HG03108 (cell line): Measurements from ENCODE around the gene TMCO4.
"Not testable (repeated sequence)": the region's sequence is repeated elsewhere in the genome, so short reads cannot be mapped to it uniquely, and the experiment has no call there.

Experiments
- ATAC-seq: cut with Tn5 transposase; IDR thresholded peaks from one replicate; pipeline ENCODE4 v1.9.1; 2021; ENCODE audit warnings: moderate library complexity; ENCODE audit not compliant: unreplicated experiment

TMCO4 gene

GRCh38 chr1:19799230-19800075 is at the start of gene TMCO4:
Gene TMCO4, minus strand, starts transcription at chr1:19799916. Its CDS starts 19,158 bp downstream, at chr1:19780758.
- ATAC-seq, result peak; percentile 62

GRCh38 chr1:19849307-19849706 is 49.6 kb upstream of the TMCO4 start:
- ATAC-seq, result not testable (repeated sequence)

- not testable (repeated sequence) for ATAC-seq
These were observed 47.6 kb upstream of the TMCO4 start for GRCh38 chr1:19847334-19847733.

GRCh38 chr1:19846338-19846737 is 46.6 kb upstream of the TMCO4 start:
- no peak for ATAC-seq

GRCh38 chr1:19845555-19845954 is 45.8 kb upstream of the TMCO4 start:
- no peak for ATAC-seq

GRCh38 chr1:19844731-19845495 is 45.2 kb upstream of the TMCO4 start:
- no peak for ATAC-seq

GRCh38 chr1:19840228-19840627 is 40.5 kb upstream of the TMCO4 start:
- no peak for ATAC-seq

- no peak for ATAC-seq
These were observed 38.1 kb upstream of the TMCO4 start for GRCh38 chr1:19837866-19838265.

- ATAC-seq, result no peak
These were observed 35.9 kb upstream of the TMCO4 start for GRCh38 chr1:19835578-19835977.

GRCh38 chr1:19831441-19831840 is 31.7 kb upstream of the TMCO4 start:
- ATAC-seq, result no peak

- ATAC-seq, result no peak
These were observed 28.8 kb upstream of the TMCO4 start for GRCh38 chr1:19828546-19828945.

GRCh38 chr1:19825298-19825697 is 25.6 kb upstream of the TMCO4 start:
- no peak for ATAC-seq

GRCh38 chr1:19824541-19824940 is 24.8 kb upstream of the TMCO4 start:
- no peak for ATAC-seq

GRCh38 chr1:19824036-19824435 is 24.3 kb upstream of the TMCO4 start:
- no peak for ATAC-seq

GRCh38 chr1:19819701-19820100 is 20.0 kb upstream of the TMCO4 start:
- no peak for ATAC-seq

GRCh38 chr1:19818324-19818723 is 18.6 kb upstream of the TMCO4 start:
- ATAC-seq, result no peak

GRCh38 chr1:19817160-19817559 is 17.4 kb upstream of the TMCO4 start:
- ATAC-seq, result no peak

- ATAC-seq, result not testable (repeated sequence)
These were observed 17.0 kb upstream of the TMCO4 start for GRCh38 chr1:19816737-19817086.

- no peak for ATAC-seq
These were observed 16.4 kb upstream of the TMCO4 start for GRCh38 chr1:19815801-19816736.

- ATAC-seq, result no peak
These were observed 15.2 kb upstream of the TMCO4 start, which contains the start of gene RNF186 for GRCh38 chr1:19814681-19815503. Gene RNF186, minus strand, starts transcription at chr1:19815283. Its CDS starts 182 bp downstream, at chr1:19815101.
